ENCODE results near the gene UBR2. TPM values are rescaled to one million over a fixed set of nuclear protein-coding genes. Genes with fewer than 3 reads are reported as not detected.

UBR2 gene
- total and polyA plus RNA-seq, 2 of the 4 experiments (the other 2 are of a cell fraction): 7.7 to 32.3 TPM

GRCh38 chr6:42689371-42689770 lies 125.5 kb downstream of the UBR2 start:
- in situ Hi-C loops (cut with MboI; ENCODE audit: low sequenced_read_pairs): no loop called here

More at GRCh38 chr6:42689371-42689770, 125.5 kb downstream of the UBR2 start:
- no peaks in the 10 kb centered on the region for H4K20me1 ChIP-seq (ENCODE audit: insufficient read depth, low read length)
- peaks cover 3% of the 10 kb centered on the region for H3K9me1 ChIP-seq (ENCODE audit: insufficient read depth, low read length)
- H3K4ac ChIP-seq (ENCODE audit: low read depth, low read length): no peak overlapping the region
- H2AK9ac ChIP-seq (replicated peaks; ENCODE audit: low read depth, low read length, poor library complexity): no peak overlapping the region
- no TSS peak for BruUV-seq (replicated peaks)
- no peak overlapping the region for H2AK5ac ChIP-seq (ENCODE audit: low read depth, low read length)
- DNase-seq: no peak
- no peak overlapping the region for H3K9ac ChIP-seq (ENCODE audit: low read depth, low read length)
- H3K79me1 ChIP-seq (ENCODE audit: low read depth in 1 of 2, low read length in 2 of 2): peaks cover 3 to 18% of the 10 kb centered on the region in 2 experiments; a peak in 2 of 4 replicates
- no peak overlapping the region for H2BK15ac ChIP-seq (ENCODE audit: low read depth, low read length)
- H3K27me3 ChIP-seq (ENCODE audit: control insufficient read depth, insufficient read depth, low read length): no peaks in the 10 kb centered on the region
- H2BK20ac ChIP-seq (ENCODE audit: low read depth, low read length): no peak overlapping the region
- H3K27ac ChIP-seq (ENCODE audit: insufficient read depth, low read length): no peak overlapping the region
- no peak overlapping the region for H3K23ac ChIP-seq (ENCODE audit: low read depth, low read length)
- no peak overlapping the region for H3K4me2 ChIP-seq (ENCODE audit: low read depth, low read length)
- H3K4me3 ChIP-seq (ENCODE audit: insufficient read depth, low read depth, low read length): no peak overlapping the region
- TF ChIP-seq NFE2L2 (IDR thresholded peaks at IDR 0.05; ENCODE audit: low read depth, low read length) (no peak), BHLHE40 (IDR thresholded peaks at IDR 0.05; ENCODE audit: low read depth, low read length) (no peak), ELK1 (IDR thresholded peaks at IDR 0.05; ENCODE audit: borderline replicate concordance, low read depth, low read length) (no peak)
- peaks cover 15% of the 10 kb centered on the region for H3K4me1 ChIP-seq (ENCODE audit: control insufficient read depth, insufficient read depth, low read length)
- no peak overlapping the region for H2BK5ac ChIP-seq (ENCODE audit: low read depth, low read length, poor library complexity, severe bottlenecking)
- intact Hi-C loops (cut with micrococcal nuclease): no loop called here
- no peak overlapping the region for H2BK120ac ChIP-seq (ENCODE audit: low read depth, low read length)
- H4K5ac ChIP-seq (ENCODE audit: low read depth, low read length): no peak overlapping the region
- no peak for ATAC-seq (ENCODE audit: low read depth)
- H4K91ac ChIP-seq (ENCODE audit: insufficient read depth, low read depth, low read length): no peak overlapping the region
- no peak overlapping the region for H3K56ac ChIP-seq (ENCODE audit: extremely low read depth, insufficient read depth, low read length)
- peaks cover 33% of the 10 kb centered on the region for H3K36me3 ChIP-seq (ENCODE audit: control insufficient read depth, insufficient read depth, low read length)
- no peak overlapping the region for H3K14ac ChIP-seq (replicated peaks; ENCODE audit: low read depth, low read length)
- ChIA-PET CTCF (no interaction called here), POLR2A (ENCODE audit: unreplicated experiment) (no interaction called here)
- H4K8ac ChIP-seq (ENCODE audit: low read depth in 2 of 2, low read length in 2 of 2): no peak overlapping the region
- H3K9me3 ChIP-seq (ENCODE audit: control insufficient read depth, insufficient read depth, low read length): no peaks in the 10 kb centered on the region
- no peak overlapping the region for H2AFZ ChIP-seq (replicated peaks; ENCODE audit: low read length, poor library complexity)
- dilution Hi-C loops (cut with HindIII; ENCODE audit: low sequenced_read_pairs, unreplicated experiment): no loop called here
- no peak overlapping the region for H3K18ac ChIP-seq (ENCODE audit: low read depth, low read length)
- WGBS, 2 experiments (ENCODE audit: extremely low coverage in 2 of 2, insufficient read length in 1 of 2): no CpG with 5 or more reads among the region's 7 CpGs
